HEK293 (cell line): ENCODE data around the gene DCPS.

Source experiments
- CTCF ChIP-seq: fragments of 450-650 bp; formaldehyde crosslinking; IDR thresholded peaks from 2 replicates; pipeline ENCODE4 v1.5.1; 2016; ENCODE audit warnings: missing biosample characterization, missing genetic modification characterization
- HOXA7 ChIP-seq: sonication (generic); formaldehyde crosslinking; IDR thresholded peaks from 2 replicates; pipeline ENCODE4 v1.8.1; 2022; ENCODE audit warnings: missing genetic modification reagents, borderline replicate concordance
- PRDM1 ChIP-seq: fragments of 450-650 bp; formaldehyde crosslinking; IDR thresholded peaks from 2 replicates; pipeline ENCODE4; 2016; ENCODE audit warnings: missing biosample characterization, missing genetic modification characterization
- ZBTB11 ChIP-seq: fragments of 450-650 bp; formaldehyde crosslinking; conservative IDR thresholded peaks from 2 replicates; pipeline ENCODE4 v1.5.1; 2016; ENCODE audit warnings: low read depth, missing biosample characterization, missing genetic modification characterization
- ZBTB49 ChIP-seq: fragments of 450-650 bp; formaldehyde crosslinking; IDR thresholded peaks from 2 replicates; pipeline ENCODE4 v1.5.1; 2016; ENCODE audit warnings: missing biosample characterization, missing genetic modification characterization, low read depth
- ZNF174 ChIP-seq: fragments of 450-650 bp; formaldehyde crosslinking; IDR thresholded peaks from 2 replicates; pipeline ENCODE4 v1.5.0; 2017; ENCODE audit warnings: missing biosample characterization, mild to moderate bottlenecking, missing genetic modification characterization
- ZNF175 ChIP-seq: fragments of 450-650 bp; formaldehyde crosslinking; IDR thresholded peaks from 2 replicates; pipeline ENCODE4 v1.5.1; 2016; ENCODE audit warnings: missing biosample characterization, missing genetic modification characterization
- ZNF2 ChIP-seq: fragments of 450-650 bp; formaldehyde crosslinking; IDR thresholded peaks from 2 replicates; pipeline ENCODE4 v1.5.1; 2016; ENCODE audit warnings: missing biosample characterization, missing genetic modification characterization
- ZNF214 ChIP-seq: fragments of 450-650 bp; formaldehyde crosslinking; IDR thresholded peaks from 2 replicates; pipeline ENCODE4 v1.5.1; 2017; ENCODE audit warnings: missing biosample characterization, mild to moderate bottlenecking, missing genetic modification characterization, borderline replicate concordance
- ZNF26 ChIP-seq: fragments of 450-650 bp; formaldehyde crosslinking; IDR thresholded peaks from 2 replicates; pipeline ENCODE4 v1.5.1; 2016; ENCODE audit warnings: missing biosample characterization, missing genetic modification characterization
- ZNF529 ChIP-seq: fragments of 450-650 bp; formaldehyde crosslinking; IDR thresholded peaks from 2 replicates; pipeline ENCODE4 v1.5.1; 2017; ENCODE audit warnings: missing genetic modification characterization, missing biosample characterization; ENCODE audit not compliant: insufficient replicate concordance
- ZNF76 ChIP-seq: fragments of 450-650 bp; formaldehyde crosslinking; IDR thresholded peaks from 2 replicates; pipeline ENCODE4; 2016; ENCODE audit warnings: low read depth, missing biosample characterization, missing genetic modification characterization, borderline replicate concordance

- TF ChIP-seq CTCF (tag by site-specific recombination) (no peak), ZBTB11 (tag by site-specific recombination) (no peak), PRDM1 (tag by site-specific recombination) (no peak), ZNF175 (tag by site-specific recombination) (no peak), ZNF26 (tag by site-specific recombination) (no peak), ZNF2 (no peak), ZNF529 (tag by site-specific recombination) (no peak), ZNF214 (tag by site-specific recombination) (no peak), ZBTB49 (no peak), HOXA7 (no peak), ZNF174 (tag by site-specific recombination) (no peak), ZNF76 (tag by site-specific recombination) (no peak)
Measured at GRCh38 chr11:126345759-126346585, 42.1 kb downstream of the DCPS start.
